Measurements from ENCODE around the gene NPDC1.
"Not testable (repeated sequence)": the region's sequence is repeated elsewhere in the genome, so short reads cannot be mapped to it uniquely, and the experiment has no call there.

Gene NPDC1

DNA sequence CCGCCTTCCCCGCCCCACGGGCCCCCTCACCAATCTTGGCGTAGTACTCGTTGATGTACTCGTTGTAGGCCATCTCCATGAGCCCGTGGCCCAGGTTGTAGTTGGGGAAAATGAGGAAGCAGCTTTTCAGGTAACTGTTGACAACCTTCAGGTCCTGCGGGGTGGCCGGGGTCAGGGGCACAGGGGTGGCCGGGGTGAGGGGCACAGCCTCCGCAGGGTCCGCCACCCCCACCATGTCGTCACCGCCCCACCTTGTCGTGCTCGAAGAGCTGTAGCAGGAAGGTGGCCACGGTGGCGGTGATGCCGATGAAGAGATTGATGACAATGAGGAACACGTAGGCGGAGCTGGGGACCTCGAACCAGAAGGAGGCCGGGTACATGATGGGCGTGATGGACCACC lies 34.8 kb downstream of the NPDC1 start:
- no peak for DNase-seq (ENCODE audit: low spot score)

GRCh38 chr9:137009938-137010732 lies 35.8 kb downstream of the NPDC1 start:
- DNase-seq (ENCODE audit: low spot score), result no peak

GRCh38 chr9:137009217-137009616 lies 36.8 kb downstream of the NPDC1 start:
- DNase-seq (ENCODE audit: low spot score), result no peak

GRCh38 chr9:137008312-137008711 lies 37.7 kb downstream of the NPDC1 start:
- no peak for DNase-seq (ENCODE audit: low spot score)

- no peak for DNase-seq (ENCODE audit: low spot score)
These were observed 38.1 kb downstream of the NPDC1 start for GRCh38 chr9:137007816-137008270.

GRCh38 chr9:137007108-137007815 lies 38.7 kb downstream of the NPDC1 start:
- no peak for DNase-seq (ENCODE audit: low spot score)

GRCh38 chr9:137006116-137007003 lies 39.6 kb downstream of the NPDC1 start:
- no peak for DNase-seq (ENCODE audit: low spot score)

GRCh38 chr9:137004285-137004684 lies 41.7 kb downstream of the NPDC1 start:
- DNase-seq (ENCODE audit: low spot score), result not testable (repeated sequence)

- DNase-seq (ENCODE audit: low spot score), result no peak
These were observed 43.3 kb downstream of the NPDC1 start for GRCh38 chr9:137002646-137003041.

GRCh38 chr9:137001857-137002645 lies 43.9 kb downstream of the NPDC1 start:
- no peak for DNase-seq (ENCODE audit: low spot score)

DNA sequence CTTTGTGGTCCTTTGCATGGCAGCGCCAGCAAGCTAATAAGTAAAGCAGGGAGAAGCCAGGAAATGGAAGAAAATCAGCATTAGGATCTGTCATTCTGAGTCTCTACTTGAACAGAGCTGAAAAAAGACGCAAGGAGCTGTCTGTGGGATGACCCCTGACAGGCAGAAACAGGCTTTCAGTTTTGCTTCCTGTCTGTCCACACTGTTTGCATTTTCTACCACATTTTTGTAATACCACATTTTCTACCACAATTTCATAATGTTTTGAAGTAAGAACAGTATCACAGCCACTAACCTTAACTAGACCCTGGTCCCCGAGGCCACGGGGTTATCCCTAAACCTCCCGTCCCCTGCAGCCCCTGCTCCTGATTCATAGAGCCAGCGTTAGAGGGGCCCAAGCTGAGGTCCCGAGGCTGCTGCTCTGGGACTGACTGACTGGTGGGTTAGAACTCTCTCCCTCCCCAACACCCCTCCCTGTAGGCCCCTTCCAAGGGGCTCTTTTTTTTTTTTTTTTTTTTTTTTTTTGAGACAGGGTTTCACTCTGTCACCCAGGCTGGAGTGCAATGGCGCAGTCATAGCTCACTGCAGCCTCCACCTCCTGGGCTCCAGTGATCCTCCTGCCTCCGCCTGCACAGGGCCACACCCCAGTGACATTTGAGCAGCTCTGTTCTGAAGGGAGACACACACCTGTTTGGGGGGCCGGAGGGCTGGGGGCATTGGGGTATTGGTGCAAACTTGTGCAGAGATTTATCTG lies 45.6 kb downstream of the NPDC1 start:
- no peak for DNase-seq (ENCODE audit: low spot score)

GRCh38 chr9:136997830-136998234 lies 48.1 kb downstream of the NPDC1 start:
- no peak for DNase-seq (ENCODE audit: low spot score)

DNA sequence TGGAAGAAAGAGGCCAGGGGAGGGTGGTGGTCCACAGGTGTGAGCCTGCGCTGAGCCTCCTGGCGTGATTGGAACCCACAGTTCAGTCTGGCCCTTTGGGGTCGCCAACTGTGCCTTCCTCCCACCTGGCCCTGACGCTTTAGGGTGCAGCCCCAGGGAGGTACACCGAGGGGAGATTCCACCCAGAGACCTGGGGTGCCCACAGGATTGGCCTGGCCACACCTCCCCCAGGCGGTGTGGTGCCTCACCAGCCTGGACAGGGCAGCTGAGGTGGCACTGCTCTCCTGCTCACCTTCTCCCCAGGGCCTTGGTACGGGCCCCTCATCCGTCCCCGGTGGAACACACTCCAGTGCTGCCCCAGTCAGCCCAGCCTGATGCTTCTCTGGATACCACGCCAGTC lies 48.6 kb downstream of the NPDC1 start:
- no peak for DNase-seq (ENCODE audit: low spot score)

- peak; percentile 37 for DNase-seq (ENCODE audit: low spot score)
These were observed 49.4 kb downstream of the NPDC1 start, which contains the start of gene CLIC3 for GRCh38 chr9:136996361-136997292. CLIC3 (minus strand) TSS chr9:136996568; CDS start chr9:136996543, 25 bp downstream.

GRCh38 chr9:136995772-136996311 lies 50.1 kb downstream of the NPDC1 start:
- peak; percentile 17 for DNase-seq (ENCODE audit: low spot score)

- DNase-seq (ENCODE audit: low spot score), result no peak
These were observed 50.6 kb downstream of the NPDC1 start for GRCh38 chr9:136995362-136995761.

- no peak for DNase-seq (ENCODE audit: low spot score)
These were observed 51.1 kb downstream of the NPDC1 start for GRCh38 chr9:136994888-136995230.

- no peak for DNase-seq (ENCODE audit: low spot score)
These were observed 51.6 kb downstream of the NPDC1 start for GRCh38 chr9:136994180-136994887.

All from kidney tubule cell (primary cell).